Trophoblast cell (in vitro differentiated cells and primary cell): ENCODE measurements around the gene ID2.

Experiments used
- DNase-seq, 2 donors: peaks; one replicate each; pipeline ENCODE4 v3.0.0-alpha.2; 2016
- H2AFZ ChIP-seq: 2 replicates; pipeline ENCODE4 v1.6.1; 2013; ENCODE audit warnings: low read length, moderate library complexity, mild to moderate bottlenecking; ENCODE audit not compliant: insufficient read depth, poor library complexity
- H2AK5ac ChIP-seq: 2 replicates; pipeline ENCODE4 v1.6.1; 2013; ENCODE audit warnings: mild to moderate bottlenecking, low read length
- H2BK120ac ChIP-seq: 2 replicates; pipeline ENCODE4 v1.6.1; 2013; ENCODE audit warnings: low read length, mild to moderate bottlenecking, moderate library complexity; ENCODE audit not compliant: insufficient read depth, poor library complexity
- H2BK12ac ChIP-seq: 2 replicates; pipeline ENCODE4 v1.6.1; 2013; ENCODE audit warnings: mild to moderate bottlenecking, low read length, moderate library complexity
- H2BK5ac ChIP-seq: 2 replicates; pipeline ENCODE4 v1.6.1; 2013; ENCODE audit warnings: low read length, low read depth, moderate library complexity, mild to moderate bottlenecking; ENCODE audit not compliant: poor library complexity
- H3K14ac ChIP-seq: 2 replicates; pipeline ENCODE4 v1.6.1; 2013; ENCODE audit warnings: mild to moderate bottlenecking, low read length
- H3K18ac ChIP-seq: 2 replicates; pipeline ENCODE4 v1.6.1; 2013; ENCODE audit warnings: mild to moderate bottlenecking, low read length
- H3K23ac ChIP-seq: 2 replicates; pipeline ENCODE4 v1.6.1; 2013; ENCODE audit warnings: low read length
- H3K27ac ChIP-seq: 2 replicates; pipeline ENCODE4 v1.5.1; 2013; ENCODE audit warnings: low read depth, mild to moderate bottlenecking, inconsistent platforms, low read length, moderate library complexity
- H3K27me3 ChIP-seq: 2 replicates; pipeline ENCODE4 v1.6.1; 2013; ENCODE audit warnings: inconsistent platforms, mild to moderate bottlenecking, low read length, moderate library complexity; ENCODE audit not compliant: insufficient read depth
- H3K36me3 ChIP-seq, 2 experiments: 1 replicate in 1 of 2; 2 replicates in 1 of 2; pipeline ENCODE4 v1.6.1; 2013; ENCODE audit warnings: low read length in 2 of 2, mild to moderate bottlenecking in 2 of 2, moderate library complexity in 1 of 2; ENCODE audit not compliant: insufficient read depth in 2 of 2, control insufficient read depth in 1 of 2
- H3K4ac ChIP-seq: 2 replicates; pipeline ENCODE4 v1.6.1; 2013; ENCODE audit warnings: low read depth, mild to moderate bottlenecking, low read length, moderate library complexity
- H3K4me1 ChIP-seq, 2 experiments: 1 replicate in 1 of 2; 2 replicates in 1 of 2; pipeline ENCODE4 v1.6.1; 2013; ENCODE audit warnings: low read length in 2 of 2, mild to moderate bottlenecking in 2 of 2, moderate library complexity in 1 of 2; ENCODE audit not compliant: insufficient read depth in 2 of 2, control insufficient read depth in 1 of 2
- H3K4me2 ChIP-seq: 2 replicates; pipeline ENCODE4 v1.6.1; 2013; ENCODE audit warnings: inconsistent platforms, mild to moderate bottlenecking, low read length, moderate library complexity
- H3K4me3 ChIP-seq: 2 replicates; pipeline ENCODE4 v1.5.1; 2013; ENCODE audit warnings: mild to moderate bottlenecking, low read depth, low read length, inconsistent platforms
- H3K79me1 ChIP-seq: one replicate; pipeline ENCODE4 v1.6.1; 2013; ENCODE audit warnings: low read length
- H3K79me2 ChIP-seq: 2 replicates; pipeline ENCODE4 v1.6.1; 2013; ENCODE audit warnings: low read length, mild to moderate bottlenecking; ENCODE audit not compliant: control insufficient read depth, insufficient read depth, poor library complexity
- H3K9ac ChIP-seq: 2 replicates; pipeline ENCODE4 v1.6.1; 2013; ENCODE audit warnings: mild to moderate bottlenecking, low read length
- H3K9me3 ChIP-seq: 2 replicates; pipeline ENCODE4 v1.6.1; 2013; ENCODE audit warnings: low read depth, mild to moderate bottlenecking, control low read depth, inconsistent platforms, low read length; ENCODE audit not compliant: insufficient read depth
- H4K12ac ChIP-seq: 2 replicates; pipeline ENCODE4 v1.6.1; 2013; ENCODE audit warnings: low read depth, mild to moderate bottlenecking, low read length, moderate library complexity
- H4K8ac ChIP-seq: 2 replicates; pipeline ENCODE4 v1.6.1; 2013; ENCODE audit warnings: low read depth, mild to moderate bottlenecking, low read length, moderate library complexity
- H4K91ac ChIP-seq: one replicate; pipeline ENCODE4 v1.6.1; 2013; ENCODE audit warnings: low read depth, mild to moderate bottlenecking, low read length, moderate library complexity
- WGBS: extraction: QIAGEN DNeasy Blood & Tissue Kit; methylation state at CpG from one replicate; pipeline ENCODE4 v1.1.7; 2013; ENCODE audit warnings: missing lambda C conversion rate; ENCODE audit not compliant: insufficient read length, insufficient coverage; ENCODE audit errors: extremely low coverage; 5-methylcytosine and 5-hydroxymethylcytosine counted together

Gene ID2

GRCh38 chr2:8643250-8643995 lies 38.4 kb upstream of the ID2 start:
- peak overlapping the region; percentile 51 for H2AK5ac ChIP-seq
- H3K4me2 ChIP-seq: no peak overlapping the region
- peak overlapping the region; percentile 11 for H2BK120ac ChIP-seq
- no peak overlapping the region for H3K23ac ChIP-seq
- no peak overlapping the region for H3K14ac ChIP-seq
- WGBS: no CpG with 5 or more reads among the region's 7 CpGs
- H3K79me2 ChIP-seq: no peaks in the 10 kb centered on the region
- H4K8ac ChIP-seq: no peak overlapping the region
- H3K36me3 ChIP-seq: peaks cover 0 to 2% of the 10 kb centered on the region in 2 experiments
- no peaks in the 10 kb centered on the region for H3K79me1 ChIP-seq
- peak overlapping the region; percentile 5 for H2BK12ac ChIP-seq
- H3K4me3 ChIP-seq: no peak overlapping the region
- H3K9ac ChIP-seq: no peak overlapping the region
- no peak for DNase-seq
- H3K4ac ChIP-seq: no peak overlapping the region
- no peak overlapping the region for H2BK5ac ChIP-seq
- no peak overlapping the region for H3K18ac ChIP-seq
- H4K91ac ChIP-seq: peak overlapping the region; percentile 51
- H4K12ac ChIP-seq: no peak overlapping the region
- H2AFZ ChIP-seq: no peak overlapping the region
- peaks cover 10 to 11% of the 10 kb centered on the region in 2 experiments for H3K4me1 ChIP-seq
- H3K27ac ChIP-seq: no peak overlapping the region
- H3K27me3 ChIP-seq: no peaks in the 10 kb centered on the region
- peaks cover 7% of the 10 kb centered on the region for H3K9me3 ChIP-seq

GRCh38 chr2:8643996-8644356 lies 37.9 kb upstream of the ID2 start:
- no CpG with 5 or more reads among the region's 5 CpGs for WGBS
- H3K4me1 ChIP-seq: peaks cover 10 to 11% of the 10 kb centered on the region in 2 experiments
- no peak overlapping the region for H2AFZ ChIP-seq
- H3K14ac ChIP-seq: no peak overlapping the region
- H3K27ac ChIP-seq: no peak overlapping the region
- no peak overlapping the region for H3K4me2 ChIP-seq
- no peak overlapping the region for H4K8ac ChIP-seq
- peak overlapping the region; percentile 51 for H4K91ac ChIP-seq
- H2BK120ac ChIP-seq: no peak overlapping the region
- H3K18ac ChIP-seq: no peak overlapping the region
- H2AK5ac ChIP-seq: peak overlapping the region; percentile 6
- no peak overlapping the region for H3K4me3 ChIP-seq
- no peak overlapping the region for H2BK5ac ChIP-seq
- H3K27me3 ChIP-seq: no peaks in the 10 kb centered on the region
- DNase-seq: no peak
- peaks cover 7% of the 10 kb centered on the region for H3K9me3 ChIP-seq
- H3K23ac ChIP-seq: no peak overlapping the region
- no peak overlapping the region for H3K9ac ChIP-seq
- H3K36me3 ChIP-seq: peaks cover 0 to 2% of the 10 kb centered on the region in 2 experiments
- H4K12ac ChIP-seq: no peak overlapping the region
- peak overlapping the region; percentile 5 for H2BK12ac ChIP-seq
- H3K4ac ChIP-seq: no peak overlapping the region
- H3K79me1 ChIP-seq: no peaks in the 10 kb centered on the region
- no peaks in the 10 kb centered on the region for H3K79me2 ChIP-seq

- no peaks in the 10 kb centered on the region for H3K27me3 ChIP-seq
- no peak overlapping the region for H3K9ac ChIP-seq
- H4K91ac ChIP-seq: no peak overlapping the region
- no peak for DNase-seq
- peaks cover 10 to 11% of the 10 kb centered on the region in 2 experiments for H3K4me1 ChIP-seq
- H3K14ac ChIP-seq: no peak overlapping the region
- no peaks in the 10 kb centered on the region for H3K79me2 ChIP-seq
- peak overlapping the region; percentile 10 for H2BK120ac ChIP-seq
- no peak overlapping the region for H3K18ac ChIP-seq
- H2AK5ac ChIP-seq: peak overlapping the region; percentile 40
- no peak overlapping the region for H3K27ac ChIP-seq
- no peak overlapping the region for H3K4me3 ChIP-seq
- H2BK5ac ChIP-seq: no peak overlapping the region
- H4K12ac ChIP-seq: no peak overlapping the region
- H3K4me2 ChIP-seq: no peak overlapping the region
- H3K36me3 ChIP-seq: peaks cover 0 to 2% of the 10 kb centered on the region in 2 experiments
- no peaks in the 10 kb centered on the region for H3K79me1 ChIP-seq
- no peak overlapping the region for H3K23ac ChIP-seq
- peaks cover 7% of the 10 kb centered on the region for H3K9me3 ChIP-seq
- H2BK12ac ChIP-seq: peak overlapping the region; percentile 10
- H4K8ac ChIP-seq: no peak overlapping the region
- no CpG with 5 or more reads among the region's 19 CpGs for WGBS
- H2AFZ ChIP-seq: no peak overlapping the region
- H3K4ac ChIP-seq: no peak overlapping the region
Measured at GRCh38 chr2:8644605-8645175, 37.2 kb upstream of the ID2 start.

DNA sequence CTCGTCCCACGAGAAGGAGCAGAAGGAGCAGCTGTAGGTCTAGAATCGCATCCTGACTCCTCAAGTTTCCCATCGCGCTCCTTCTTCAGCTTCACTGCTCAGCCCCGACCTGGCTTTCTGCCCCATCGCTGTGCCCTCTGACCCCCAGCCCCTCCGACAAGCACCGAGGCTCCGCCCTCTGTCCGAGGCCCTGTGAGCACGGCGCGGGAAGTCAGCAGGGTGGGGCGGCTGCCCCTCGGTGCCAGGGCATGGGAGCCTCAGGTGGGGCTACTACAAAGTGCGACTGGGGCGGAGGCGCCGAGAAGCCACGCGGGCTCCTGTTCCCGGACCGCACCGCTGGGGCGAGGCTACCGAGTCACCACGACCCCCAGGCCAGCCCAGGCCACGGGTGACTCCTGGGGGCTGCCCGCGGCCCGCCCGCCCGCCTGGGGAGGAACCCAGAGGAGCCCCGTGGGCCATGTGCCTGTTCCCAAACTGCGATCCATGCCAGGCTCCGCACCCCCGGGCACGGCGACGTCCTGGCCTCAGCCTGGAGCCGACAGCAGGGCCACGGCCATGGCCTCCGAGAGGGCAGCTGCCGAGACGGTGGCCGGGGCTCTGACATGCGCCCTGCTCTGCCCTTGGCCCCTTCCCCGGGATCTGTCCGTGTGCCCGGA lies 36.6 kb upstream of the ID2 start:
- H3K79me1 ChIP-seq: no peaks in the 10 kb centered on the region
- no CpG with 5 or more reads among the region's 51 CpGs for WGBS
- no peak overlapping the region for H3K14ac ChIP-seq
- H3K18ac ChIP-seq: no peak overlapping the region
- no peak overlapping the region for H2AFZ ChIP-seq
- peaks cover 7% of the 10 kb centered on the region for H3K9me3 ChIP-seq
- no peak overlapping the region for H4K12ac ChIP-seq
- no peak overlapping the region for H4K8ac ChIP-seq
- no peak overlapping the region for H3K4me3 ChIP-seq
- DNase-seq: no peak
- H3K9ac ChIP-seq: no peak overlapping the region
- H2AK5ac ChIP-seq: peak overlapping the region; percentile 31
- H3K4me1 ChIP-seq: peaks cover 10 to 11% of the 10 kb centered on the region in 2 experiments
- H3K36me3 ChIP-seq: peaks cover 0 to 2% of the 10 kb centered on the region in 2 experiments
- no peaks in the 10 kb centered on the region for H3K79me2 ChIP-seq
- H3K27me3 ChIP-seq: no peaks in the 10 kb centered on the region
- H3K4ac ChIP-seq: no peak overlapping the region
- H4K91ac ChIP-seq: peak overlapping the region; percentile 3
- H2BK120ac ChIP-seq: no peak overlapping the region
- H2BK5ac ChIP-seq: no peak overlapping the region
- H2BK12ac ChIP-seq: peak overlapping the region; percentile 21
- no peak overlapping the region for H3K23ac ChIP-seq
- no peak overlapping the region for H3K4me2 ChIP-seq
- no peak overlapping the region for H3K27ac ChIP-seq
